Ovary (tissue), 9 donors: ENCODE data around the gene OR2V2. TPM values are rescaled to one million over a fixed set of nuclear protein-coding genes. Genes with fewer than 3 reads are reported as not detected.

ENCODE experiments used
- DNase-seq, 5 donors: peaks; one replicate each; pipeline ENCODE4 v3.0.0-alpha.2; 2019 to 2020
- H3K27ac ChIP-seq, 2 donors: fragments of 200-600 bp; one replicate each; pipeline versions ENCODE4 v1.5.1 to v1.8.0; 2019 to 2022
- H3K27me3 ChIP-seq: fragments of 200-600 bp; one replicate; pipeline ENCODE4 v1.8.0; 2022
- H3K36me3 ChIP-seq: fragments of 200-600 bp; sonication (generic); one replicate; pipeline ENCODE4 v1.5.1; 2019
- H3K4me1 ChIP-seq: one replicate; pipeline ENCODE4 v1.8.1; 2013; ENCODE audit warnings: mild to moderate bottlenecking, moderate library complexity; ENCODE audit not compliant: insufficient read depth
- H3K4me3 ChIP-seq: fragments of 200-600 bp; sonication (generic); one replicate; pipeline ENCODE4 v1.5.1; 2017
- H3K9me3 ChIP-seq, 2 donors: fragments of 200-600 bp in 1 of 2; sonication (generic) in 1 of 2; one replicate each; pipeline versions ENCODE4 v1.5.1 to v1.8.1; 2013 to 2019; ENCODE audit warnings: mild to moderate bottlenecking in 1 of 2, moderate library complexity in 1 of 2
- CTCF ChIP-seq, 3 donors: fragments of 450-650 bp in 2 of 3; fragments of 200-600 bp in 1 of 3; IDR thresholded peaks; one replicate each; pipeline versions ENCODE4 v1.5.1 to v1.8.0; 2016 to 2022; ENCODE audit warnings: antibody characterized with exemption in 3 of 3, mild to moderate bottlenecking in 1 of 3
- EP300 ChIP-seq: sonication (generic); formaldehyde crosslinking; IDR thresholded peaks from one replicate; pipeline ENCODE4 v1.6.1; 2017; ENCODE audit warnings: antibody characterized with exemption
- POLR2A ChIP-seq: fragments of 450-650 bp; IDR thresholded peaks from one replicate; pipeline ENCODE4 v1.6.1; 2017; ENCODE audit warnings: antibody characterized with exemption, mild to moderate bottlenecking, moderate library complexity
- WGBS, 3 donors: extraction: QIAGEN DNeasy Blood & Tissue Kit in 1 of 3; methylation state at CpG; one replicate each; pipeline versions ENCODE4 v1.1.5 to v1.1.7; 2013 to 2017; 5-methylcytosine and 5-hydroxymethylcytosine counted together
- intact Hi-C, 4 donors: fragments of 100-400 bp; cut with DNase I; formaldehyde crosslinking; loops; one replicate each; pipeline versions ENCODE4 v1.11.0 to v1.15.1; 2022 to 2023
- polyA plus RNA-seq, 2 donors: library from polyadenylated mRNA; stranded (reverse); fragments of 200-250 nt in 1 of 2; fragments of 350-450 nt in 1 of 2; fragmentation: Illumina TruSeq in 1 of 2; extraction: RNeasy Lipid Tissue Mini Kit (QIAGEN cat#74804) in 1 of 2; gene quantifications; one replicate each; pipeline ENCODE4 v1.2.3, GENCODE V29; 2013 to 2014
- total RNA-seq, 7 donors: library from RNA; depleted of rRNA in 2 of 7; stranded (reverse); fragments of >200 nt in 2 of 7; fragmentation: NEBNext Ultra II Directional in 3 of 7; extraction: Animal tissue kit (Norgen Biotek cat#: 25700) in 3 of 7; gene quantifications; one replicate each; pipeline versions ENCODE4 v1.1.0 to v1.2.4, GENCODE V29; 2016 to 2023
- donor health status: DM: no; HTN: no; CAD: no; lungs with moderate emphysema.
- donor health status: DM: no; HTN: no; CAD: no.
- donor health status: Bipolar disorder and iron deficiency.
- donor health status: DM: yes; HTN: yes; CAD: no.
- donor health status: DM: no; HTN: no; CAD: no.
- donor health status: DM: yes; HTN: yes; CAD: no.

The OR2V2 gene
- total and polyA plus RNA-seq, 9 donors, result 0.80 TPM; not detected in 8

- intact Hi-C loops, result loop anchor here in 1 of 4 donors (10.0 kb wide), 1 partner anchor 380 kb away; no protein-coding TSS in a partner anchor
- H3K9me3 ChIP-seq, result no peaks in the 10 kb centered on the region
- H3K4me1 ChIP-seq, result peaks cover 12% of the 10 kb centered on the region
- peak within 1 kb of the TSS; percentile 52 for H3K4me3 ChIP-seq
- peak in 4 of 5 donors; percentile 41 to 60 (median 54) for DNase-seq
- H3K36me3 ChIP-seq, result no peaks in the 10 kb centered on the region
- 1 to 2% (median 1%) methylated on average over 59 to 94 of the region's 94 CpGs for WGBS, 3 donors
- peak within 1 kb of the TSS; percentile 23 to 79 for H3K27ac ChIP-seq
- TF ChIP-seq POLR2A (no peak), EP300 (no peak)
- H3K27me3 ChIP-seq, result no peaks in the 10 kb centered on the region
Observed at GRCh38 chr5:181204826-181205760, 57.7 kb downstream of the OR2V2 start, which contains the start of gene TRIM7. TRIM7 (minus strand) TSS chr5:181205196; CDS start chr5:181205110, 86 bp downstream.

- Histone ChIP-seq H3K36me3 (no peaks in the 10 kb centered on the region), H3K9me3 (no peaks in the 10 kb centered on the region), H3K4me3 (peak overlapping the region; percentile 52), H3K4me1 (peaks cover 12% of the 10 kb centered on the region), H3K27ac (peak overlapping the region; percentile 40 to 79), H3K27me3 (no peaks in the 10 kb centered on the region)
- whole genome bisulfite sequencing, 3 donors, result 5 to 7% (median 6%) methylated on average over 37 of the region's 37 CpGs
- DNase-seq, result peak; percentile 33 to 61 (median 51)
- intact Hi-C loops, result loop anchor here in 1 of 4 donors (10.0 kb wide), 1 partner anchor 381 kb away; no protein-coding TSS in a partner anchor
- TF ChIP-seq POLR2A (no peak), EP300 (no peak), CTCF (IDR thresholded peaks at IDR 0.05) (no peak)
Observed at GRCh38 chr5:181205761-181206649, 58.6 kb downstream of the OR2V2 start.

GRCh38 chr5:181207214-181207959, 60.0 kb downstream of the OR2V2 start:
- peak overlapping the region; percentile 52 for H3K4me3 ChIP-seq
- H3K27me3 ChIP-seq, result no peaks in the 10 kb centered on the region
- DNase-seq, result peak; percentile 71 to 87 (median 82)
- H3K9me3 ChIP-seq, result no peaks in the 10 kb centered on the region
- 1% methylated on average over 36 of the region's 36 CpGs for WGBS, 3 donors
- TF ChIP-seq POLR2A (no peak), EP300 (no peak), CTCF (IDR thresholded peaks at IDR 0.05) (no peak)
- H3K27ac ChIP-seq, result peak overlapping the region; percentile 40 to 79
- intact Hi-C loops, result loop anchor here in 1 of 4 donors (10.0 kb wide), 1 partner anchor 383 kb away; no protein-coding TSS in a partner anchor
- H3K36me3 ChIP-seq, result no peaks in the 10 kb centered on the region
- H3K4me1 ChIP-seq, result peaks cover 12% of the 10 kb centered on the region

- intact Hi-C loops, result loop anchor here in 1 of 4 donors (10.0 kb wide), 1 partner anchor 383 kb away; no protein-coding TSS in a partner anchor
- WGBS, 3 donors, result 28 to 33% (median 30%) methylated on average over 3 of the region's 3 CpGs
Observed at GRCh38 chr5:181207960-181208253, 60.5 kb downstream of the OR2V2 start.

More at GRCh38 chr5:181207960-181208253, 60.5 kb downstream of the OR2V2 start:
- H3K36me3 ChIP-seq, result no peaks in the 10 kb centered on the region
- H3K4me1 ChIP-seq, result peaks cover 12% of the 10 kb centered on the region
- no peaks in the 10 kb centered on the region for H3K9me3 ChIP-seq
- DNase-seq, result no peak
- TF ChIP-seq POLR2A, result no peak
- no peak for TF ChIP-seq EP300
- TF ChIP-seq CTCF (IDR thresholded peaks at IDR 0.05), result no peak
- H3K4me3 ChIP-seq, result peak overlapping the region; percentile 52
- H3K27ac ChIP-seq, result peak overlapping the region in 1 of 2 donors; percentile 79
- H3K27me3 ChIP-seq, result no peaks in the 10 kb centered on the region

Other genes starting within 250 kb of the OR2V2 start
- gene BTNL8, start 248.4 kb upstream of the OR2V2 start, total RNA-seq, result 1 to 10 TPM in 1 of 7 donors, under 1 TPM in 2, not detected in 4; 0.24 to 3.9 (median 0.41) TPM
- gene BTNL8, start 248.4 kb upstream of the OR2V2 start, polyA plus RNA-seq, result under 1 TPM in 1 of 2 donors, not detected in 1; 0.04 TPM
- under 1 TPM in 2 of 7 donors, not detected in 5; 0.12 to 0.36 TPM for gene BTNL3, start 158.7 kb upstream of the OR2V2 start, total RNA-seq
- gene BTNL3, start 158.7 kb upstream of the OR2V2 start, polyA plus RNA-seq, result not detected
- gene BTNL9, start 107.3 kb upstream of the OR2V2 start, total RNA-seq, result 10 to 100 TPM in 3 of 7 donors, 1 to 10 TPM in 3, under 1 TPM in 1; 0.76 to 46.4 (median 9.6) TPM
- gene BTNL9, start 107.3 kb upstream of the OR2V2 start, polyA plus RNA-seq, result 10 to 100 TPM in 1 of 2 donors, 1 to 10 TPM in 1; 7.0 to 10.5 TPM
- not detected for gene OR2V1, start 16.4 kb upstream of the OR2V2 start, total RNA-seq
- not detected for gene OR2V1, start 16.4 kb upstream of the OR2V2 start, polyA plus RNA-seq
- gene TRIM7, start 57.6 kb downstream of the OR2V2 start, total RNA-seq, result 1 to 10 TPM in 2 of 7 donors, under 1 TPM in 5; 0.34 to 2.9 (median 0.93) TPM
- under 1 TPM; 0.45 to 0.82 TPM for gene TRIM7, start 57.6 kb downstream of the OR2V2 start, polyA plus RNA-seq
- 10 to 100 TPM in 6 of 7 donors, 1 to 10 TPM in 1; 8.2 to 22.7 (median 17.6) TPM for gene TRIM41, start 75.7 kb downstream of the OR2V2 start, total RNA-seq
- 10 to 100 TPM; 11.1 to 13.2 TPM for gene TRIM41, start 75.7 kb downstream of the OR2V2 start, polyA plus RNA-seq
- gene RACK1, start 96.3 kb downstream of the OR2V2 start, total RNA-seq, result 1,000 to 10,000 TPM; 2,570 to 4,531 (median 3,203) TPM
- gene RACK1, start 96.3 kb downstream of the OR2V2 start, polyA plus RNA-seq, result 1,000 to 10,000 TPM; 2,702 to 4,895 TPM
- 10 to 100 TPM; 13.0 to 18.8 (median 17.2) TPM for gene TRIM52, start 113.6 kb downstream of the OR2V2 start, total RNA-seq
- 10 to 100 TPM; 13.5 to 15.3 TPM for gene TRIM52, start 113.6 kb downstream of the OR2V2 start, polyA plus RNA-seq
- gene OR4F3, start 219.7 kb downstream of the OR2V2 start, total RNA-seq, result under 1 TPM in 3 of 7 donors, not detected in 4; 0.23 to 0.55 (median 0.43) TPM
- not detected for gene OR4F3, start 219.7 kb downstream of the OR2V2 start, polyA plus RNA-seq